SK-N-SH treated with all-trans-retinoic acid at 6 μM for 48 hours (cell line): ENCODE data around the gene RAPGEFL1.

Experiments used
- TCF4 ChIP-seq: fragments of 250-450 bp; sonication (Bioruptor Pico); IDR thresholded peaks from 2 replicates; pipeline ENCODE4 v1.8.0; 2021; ENCODE audit warnings: mild to moderate bottlenecking, moderate library complexity, borderline replicate concordance
- TF ChIP-seq, protein P1 (sequence below): fragments of 250-450 bp; sonication (Bioruptor Pico); IDR thresholded peaks from 2 replicates; pipeline ENCODE4 v1.8.0; 2020; ENCODE audit warnings: mild to moderate bottlenecking, moderate library complexity, borderline replicate concordance

DNA sequence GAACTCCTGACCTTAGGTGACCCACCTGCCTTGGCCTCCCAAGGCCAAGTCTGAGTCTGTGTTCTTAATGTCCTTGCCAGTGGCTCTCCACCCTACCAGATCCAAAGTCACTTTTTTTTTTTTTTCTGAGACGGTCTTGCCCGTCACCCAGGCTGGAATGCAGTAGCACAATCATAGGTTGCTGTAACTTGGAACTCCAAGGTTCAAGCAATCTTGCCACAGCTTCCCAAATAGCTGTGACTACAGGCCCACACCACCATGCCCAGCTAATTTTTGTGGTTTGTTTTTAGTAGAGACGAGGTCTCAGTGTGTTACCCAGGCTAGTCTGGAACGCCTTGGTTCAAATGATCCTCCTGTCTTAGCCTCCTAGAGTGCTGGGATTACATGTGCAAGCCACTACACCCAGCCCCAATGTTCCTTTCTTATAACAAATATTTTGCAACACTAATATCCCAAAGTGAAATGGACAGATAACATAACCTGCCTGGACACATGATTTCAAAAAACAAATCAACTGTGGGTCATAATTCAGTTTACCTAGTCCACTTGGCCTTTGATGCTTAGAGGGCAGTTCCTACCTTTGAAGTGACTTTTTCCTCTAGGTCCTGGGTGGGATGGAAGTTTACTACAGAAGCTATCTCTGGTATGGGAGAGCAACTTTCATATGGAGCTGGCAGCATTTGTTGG is 4.0 kb upstream of the RAPGEFL1 start:
- TF ChIP-seq TCF4 (CRISPR knock-in tag) = no peak
- TF ChIP-seq, protein P1, sequence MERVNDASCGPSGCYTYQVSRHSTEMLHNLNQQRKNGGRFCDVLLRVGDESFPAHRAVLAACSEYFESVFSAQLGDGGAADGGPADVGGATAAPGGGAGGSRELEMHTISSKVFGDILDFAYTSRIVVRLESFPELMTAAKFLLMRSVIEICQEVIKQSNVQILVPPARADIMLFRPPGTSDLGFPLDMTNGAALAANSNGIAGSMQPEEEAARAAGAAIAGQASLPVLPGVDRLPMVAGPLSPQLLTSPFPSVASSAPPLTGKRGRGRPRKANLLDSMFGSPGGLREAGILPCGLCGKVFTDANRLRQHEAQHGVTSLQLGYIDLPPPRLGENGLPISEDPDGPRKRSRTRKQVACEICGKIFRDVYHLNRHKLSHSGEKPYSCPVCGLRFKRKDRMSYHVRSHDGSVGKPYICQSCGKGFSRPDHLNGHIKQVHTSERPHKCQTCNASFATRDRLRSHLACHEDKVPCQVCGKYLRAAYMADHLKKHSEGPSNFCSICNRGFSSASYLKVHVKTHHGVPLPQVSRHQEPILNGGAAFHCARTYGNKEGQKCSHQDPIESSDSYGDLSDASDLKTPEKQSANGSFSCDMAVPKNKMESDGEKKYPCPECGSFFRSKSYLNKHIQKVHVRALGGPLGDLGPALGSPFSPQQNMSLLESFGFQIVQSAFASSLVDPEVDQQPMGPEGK (CRISPR knock-in tag) = no peak
